Measurements from ENCODE around the gene NOS3.
A peak's percentile ranks its signal among the peaks of the same experiment; 100 is the strongest.
"Not testable (repeated sequence)": the region's sequence is repeated elsewhere in the genome, so short reads cannot be mapped to it uniquely, and the experiment has no call there.

Gene NOS3

GRCh38 chr7:150999497-151000230 is 8.8 kb downstream of the NOS3 start:
- H3K4me3 ChIP-seq (ENCODE audit: low read length) = no peak overlapping the region
- no peak for TF ChIP-seq ZNF274 (IDR thresholded peaks at IDR 0.05; ENCODE audit: low read depth, low read length)

GRCh38 chr7:151000897-151001495 is 10.2 kb downstream of the NOS3 start:
- TF ChIP-seq ZNF274 (IDR thresholded peaks at IDR 0.05; ENCODE audit: low read depth, low read length) = no peak
- no peak overlapping the region for H3K4me3 ChIP-seq (ENCODE audit: low read length)

GRCh38 chr7:151001546-151001945 is 10.7 kb downstream of the NOS3 start:
- H3K4me3 ChIP-seq (ENCODE audit: low read length) = no peak overlapping the region
- TF ChIP-seq ZNF274 (IDR thresholded peaks at IDR 0.05; ENCODE audit: low read depth, low read length) = no peak

- no peak for TF ChIP-seq ZNF274 (IDR thresholded peaks at IDR 0.05; ENCODE audit: low read depth, low read length)
Observed at GRCh38 chr7:151003572-151003971, 12.8 kb downstream of the NOS3 start.

GRCh38 chr7:151005566-151005965 is 14.7 kb downstream of the NOS3 start:
- no peak for TF ChIP-seq ZNF274 (IDR thresholded peaks at IDR 0.05; ENCODE audit: low read depth, low read length)
- no peak overlapping the region for H3K4me3 ChIP-seq (ENCODE audit: low read length)

More at GRCh38 chr7:151003572-151003971, 12.8 kb downstream of the NOS3 start:
- H3K4me3 ChIP-seq (ENCODE audit: low read length) = no peak overlapping the region

GRCh38 chr7:151006590-151007300 is 15.9 kb downstream of the NOS3 start:
- no peak for TF ChIP-seq ZNF274 (IDR thresholded peaks at IDR 0.05; ENCODE audit: low read depth, low read length)
- no peak overlapping the region for H3K4me3 ChIP-seq (ENCODE audit: low read length)

GRCh38 chr7:151007469-151007898 is 16.7 kb downstream of the NOS3 start:
- TF ChIP-seq ZNF274 (IDR thresholded peaks at IDR 0.05; ENCODE audit: low read depth, low read length) = no peak
- no peak overlapping the region for H3K4me3 ChIP-seq (ENCODE audit: low read length)

GRCh38 chr7:151008143-151008510 is 17.3 kb downstream of the NOS3 start:
- H3K4me3 ChIP-seq (ENCODE audit: low read length) = peak overlapping the region; percentile 20; the same call in 1 of the 2 replicates
- no peak for TF ChIP-seq ZNF274 (IDR thresholded peaks at IDR 0.05; ENCODE audit: low read depth, low read length)

- no peak for TF ChIP-seq ZNF274 (IDR thresholded peaks at IDR 0.05; ENCODE audit: low read depth, low read length)
- peak overlapping the region; percentile 20; the same call in 1 of the 2 replicates for H3K4me3 ChIP-seq (ENCODE audit: low read length)
Observed at GRCh38 chr7:151008511-151009323, 17.9 kb downstream of the NOS3 start.

GRCh38 chr7:151009327-151010036 is 18.7 kb downstream of the NOS3 start:
- no peak overlapping the region for H3K4me3 ChIP-seq (ENCODE audit: low read length)

GRCh38 chr7:151010037-151010306 is 19.2 kb downstream of the NOS3 start:
- no peak overlapping the region for H3K4me3 ChIP-seq (ENCODE audit: low read length)
- TF ChIP-seq ZNF274 (IDR thresholded peaks at IDR 0.05; ENCODE audit: low read depth, low read length) = no peak

More at GRCh38 chr7:151009327-151010036, 18.7 kb downstream of the NOS3 start:
- no peak for TF ChIP-seq ZNF274 (IDR thresholded peaks at IDR 0.05; ENCODE audit: low read depth, low read length)

- TF ChIP-seq ZNF274 (IDR thresholded peaks at IDR 0.05; ENCODE audit: low read depth, low read length) = no peak
- H3K4me3 ChIP-seq (ENCODE audit: low read length) = no peak overlapping the region
Observed at GRCh38 chr7:151010307-151011096, 19.7 kb downstream of the NOS3 start.

- H3K4me3 ChIP-seq (ENCODE audit: low read length) = no peak overlapping the region
- TF ChIP-seq ZNF274 (IDR thresholded peaks at IDR 0.05; ENCODE audit: low read depth, low read length) = no peak
Observed at GRCh38 chr7:151011097-151011409, 20.2 kb downstream of the NOS3 start.

GRCh38 chr7:151011616-151012015 is 20.8 kb downstream of the NOS3 start:
- H3K4me3 ChIP-seq (ENCODE audit: low read length) = not testable (repeated sequence)

Measured in GM08714 (cell line).